Pancreas (tissue), 10 donors: ENCODE data around the gene MBNL3. TPM values are rescaled to one million over a fixed set of nuclear protein-coding genes. Genes with fewer than 3 reads are reported as not detected.

Source experiments
- ATAC-seq, 4 donors: fragments of 200-7000 bp; cut with Tn5 transposase; one replicate each; pipeline versions ENCODE4 v1.8.0 to v1.9.1; 2020; ENCODE audit warnings: mild to moderate bottlenecking in 4 of 4, moderate library complexity in 4 of 4
- DNase-seq, 6 donors: peaks; one replicate each; pipeline ENCODE4 v3.0.0-alpha.2; 2020
- FAIRE-seq: peaks from 2 replicates; lab custom pipeline; 2012; peaks lifted over from hg19 to GRCh38; lab: Jason Lieb, UNC
- H3K27ac ChIP-seq, 4 donors: fragments of 200-600 bp; sonication (generic); 1 replicate in 3 of 4; 2 replicates in 1 of 4; pipeline versions ENCODE4 v1.5.0 to v1.8.0; 2020
- H3K27me3 ChIP-seq, 4 donors: fragments of 200-600 bp; one replicate each; pipeline ENCODE4 v1.8.0; 2021
- H3K36me3 ChIP-seq, 3 donors: fragments of 200-600 bp; sonication (generic) in 1 of 3; one replicate each; pipeline versions ENCODE4 v1.5.0 to v1.8.0; 2020 to 2021
- H3K4me1 ChIP-seq, 3 donors: fragments of 200-600 bp; one replicate each; pipeline ENCODE4 v1.8.0; 2021
- H3K4me3 ChIP-seq, 4 donors: fragments of 200-600 bp; sonication (generic) in 2 of 4; one replicate each; pipeline versions ENCODE4 v1.5.0 to v1.8.0; 2020 to 2021
- H3K9me3 ChIP-seq, 4 donors: fragments of 200-600 bp; one replicate each; pipeline ENCODE4 v1.8.0; 2021
- WGBS, 2 donors: extraction: QIAGEN DNeasy Blood & Tissue Kit; methylation state at CpG; one replicate each; pipeline ENCODE4 v1.1.7; 2013; 5-methylcytosine and 5-hydroxymethylcytosine counted together
- intact Hi-C, 3 donors: fragments of 100-400 bp; cut with DNase I; formaldehyde crosslinking; loops; one replicate each; pipeline versions ENCODE4 v1.11.1 to v1.14.2; 2022
- polyA plus RNA-seq, 2 donors: library from polyadenylated mRNA; stranded (reverse); fragments of 200-250 nt; gene quantifications; one replicate each; pipeline ENCODE4 v1.2.3, GENCODE V29; 2013
- total RNA-seq, 6 donors: library from RNA; stranded (reverse); fragmentation: NEBNext Ultra II Directional in 4 of 6; extraction: Animal tissue kit (Norgen Biotek cat#: 25700) in 4 of 6; gene quantifications; one replicate each; pipeline versions ENCODE4 v1.2.1 to v1.2.4, GENCODE V29; 2021 to 2023
- TF ChIP-seq, protein P1 (sequence below), 4 donors: fragments of 200-600 bp; sonication (generic) in 3 of 4; IDR thresholded peaks; one replicate each; pipeline versions ENCODE4 v1.5.0 to v1.8.0; 2021; ENCODE audit warnings: antibody characterized with exemption in 4 of 4
- donor health status: healthy with polysubstance abuse.
- donor health status: DM: no; HTN: no; CAD: no; lungs with moderate emphysema.
- donor health status: DM: no; HTN: no; CAD: no.
- donor health status: control.
- donor health status: control.
- donor health status: Bipolar disorder and iron deficiency.
- donor health status: DM: yes; HTN: yes; CAD: no.
- donor health status: DM: no; HTN: no; CAD: no.
- donor health status: DM: no; HTN: no; CAD: no.
- donor health status: DM: yes; HTN: yes; CAD: no.

MBNL3 gene
- total and polyA plus RNA-seq, 8 donors = 1.2 to 15.7 (median 11.3) TPM

DNA sequence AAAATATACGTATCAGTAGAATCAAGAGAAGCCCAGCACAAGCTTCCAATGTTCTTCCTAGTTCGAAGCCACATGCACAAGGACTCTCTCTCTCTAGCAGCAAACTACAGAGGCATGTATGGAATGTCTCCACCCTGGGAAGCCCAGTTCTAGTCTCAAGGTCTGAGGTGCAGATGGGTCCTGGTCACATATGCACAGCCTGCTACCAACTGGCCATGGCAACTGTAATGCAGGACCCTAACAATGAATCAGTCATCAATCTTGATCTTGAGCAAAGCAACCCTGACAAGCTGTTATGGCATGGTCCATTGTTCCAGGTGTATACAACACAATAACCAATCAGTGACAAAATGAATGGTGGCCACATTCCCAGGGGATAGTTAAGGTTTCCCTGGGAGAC is 55.8 kb downstream of the MBNL3 start:
- Histone ChIP-seq H3K4me3 (no peak overlapping the region), H3K27ac (no peak overlapping the region), H3K9me3 (no peaks in the 10 kb centered on the region), H3K36me3 (no peaks in the 10 kb centered on the region), H3K4me1 (no peaks in the 10 kb centered on the region), H3K27me3 (no peaks in the 10 kb centered on the region)
- FAIRE-seq (no peak), ATAC-seq (no peak), DNase-seq (no peak)
- intact Hi-C loops = no loop called here
- TF ChIP-seq, protein P1, sequence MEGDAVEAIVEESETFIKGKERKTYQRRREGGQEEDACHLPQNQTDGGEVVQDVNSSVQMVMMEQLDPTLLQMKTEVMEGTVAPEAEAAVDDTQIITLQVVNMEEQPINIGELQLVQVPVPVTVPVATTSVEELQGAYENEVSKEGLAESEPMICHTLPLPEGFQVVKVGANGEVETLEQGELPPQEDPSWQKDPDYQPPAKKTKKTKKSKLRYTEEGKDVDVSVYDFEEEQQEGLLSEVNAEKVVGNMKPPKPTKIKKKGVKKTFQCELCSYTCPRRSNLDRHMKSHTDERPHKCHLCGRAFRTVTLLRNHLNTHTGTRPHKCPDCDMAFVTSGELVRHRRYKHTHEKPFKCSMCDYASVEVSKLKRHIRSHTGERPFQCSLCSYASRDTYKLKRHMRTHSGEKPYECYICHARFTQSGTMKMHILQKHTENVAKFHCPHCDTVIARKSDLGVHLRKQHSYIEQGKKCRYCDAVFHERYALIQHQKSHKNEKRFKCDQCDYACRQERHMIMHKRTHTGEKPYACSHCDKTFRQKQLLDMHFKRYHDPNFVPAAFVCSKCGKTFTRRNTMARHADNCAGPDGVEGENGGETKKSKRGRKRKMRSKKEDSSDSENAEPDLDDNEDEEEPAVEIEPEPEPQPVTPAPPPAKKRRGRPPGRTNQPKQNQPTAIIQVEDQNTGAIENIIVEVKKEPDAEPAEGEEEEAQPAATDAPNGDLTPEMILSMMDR (IDR thresholded peaks at IDR 0.05) = no peak
- 76 to 88% methylated on average over 2 of the region's 2 CpGs for WGBS, 2 donors

DNA sequence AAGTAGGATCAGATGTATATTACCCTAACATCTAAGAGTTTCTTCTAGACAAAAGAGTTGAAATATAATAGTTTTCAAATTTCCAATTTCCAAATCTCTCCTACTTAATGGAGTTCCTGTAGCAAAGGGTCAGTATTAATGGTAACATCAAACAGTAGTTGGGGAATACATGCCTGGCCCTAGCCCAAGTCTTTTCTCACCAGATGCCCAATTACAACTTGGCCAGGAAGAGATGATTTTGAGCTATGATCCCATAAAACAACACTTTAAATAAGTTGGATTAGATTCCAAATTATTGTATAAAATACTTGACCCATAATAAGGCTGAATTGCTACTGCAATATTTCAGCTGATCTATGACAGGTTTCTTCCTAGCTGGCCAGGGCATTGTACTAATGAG is 59.9 kb downstream of the MBNL3 start:
- H3K27ac ChIP-seq = no peak overlapping the region
- H3K4me1 ChIP-seq = no peaks in the 10 kb centered on the region
- DNase-seq (no peak), ATAC-seq (no peak), FAIRE-seq (no peak)
- intact Hi-C loops = no loop called here
- H3K9me3 ChIP-seq = no peaks in the 10 kb centered on the region
- no peak overlapping the region for H3K4me3 ChIP-seq
- no peaks in the 10 kb centered on the region for H3K36me3 ChIP-seq
- TF ChIP-seq, protein P1 (IDR thresholded peaks at IDR 0.05) = no peak
- H3K27me3 ChIP-seq = peaks cover 0 to 5% (median 0%) of the 10 kb centered on the region in 4 donors

DNA sequence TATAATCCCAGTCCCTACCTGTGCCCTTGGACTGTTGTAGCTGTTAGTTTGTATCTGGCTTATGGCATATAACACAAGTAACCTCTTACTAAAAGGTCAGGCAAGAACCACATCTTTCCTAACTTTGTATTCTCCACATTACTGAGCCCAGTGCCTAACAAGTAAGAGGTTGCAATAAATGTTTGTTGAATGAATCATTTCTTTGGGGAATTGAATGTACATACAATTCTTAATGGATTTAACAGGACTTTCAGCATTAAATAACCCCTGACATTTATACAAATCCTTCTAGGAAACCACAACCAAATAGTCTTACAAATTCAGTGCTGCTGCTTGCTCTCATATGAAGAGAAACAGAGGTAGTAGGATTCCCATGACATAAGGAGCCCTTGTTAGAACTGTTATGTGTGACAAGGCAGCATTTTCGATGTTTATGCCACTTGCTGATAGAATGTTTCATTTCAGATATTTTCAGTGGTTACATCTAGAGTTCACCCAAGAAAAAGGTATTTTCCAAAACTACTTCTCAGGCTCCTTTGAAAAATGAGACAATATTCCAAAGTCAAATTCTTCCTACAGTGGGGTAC is 62.0 kb downstream of the MBNL3 start:
- Histone ChIP-seq H3K4me3 (no peak overlapping the region), H3K36me3 (no peaks in the 10 kb centered on the region), H3K4me1 (no peaks in the 10 kb centered on the region), H3K27ac (no peak overlapping the region), H3K9me3 (no peaks in the 10 kb centered on the region), H3K27me3 (peaks cover 0 to 5% (median 0%) of the 10 kb centered on the region in 4 donors)
- intact Hi-C loops = no loop called here
- TF ChIP-seq, protein P1 (IDR thresholded peaks at IDR 0.05) = no peak
- ATAC-seq (no peak), DNase-seq (no peak), FAIRE-seq (no peak)
- 84 to 90% methylated on average over 1 of the region's 1 CpG for WGBS, 2 donors

DNA sequence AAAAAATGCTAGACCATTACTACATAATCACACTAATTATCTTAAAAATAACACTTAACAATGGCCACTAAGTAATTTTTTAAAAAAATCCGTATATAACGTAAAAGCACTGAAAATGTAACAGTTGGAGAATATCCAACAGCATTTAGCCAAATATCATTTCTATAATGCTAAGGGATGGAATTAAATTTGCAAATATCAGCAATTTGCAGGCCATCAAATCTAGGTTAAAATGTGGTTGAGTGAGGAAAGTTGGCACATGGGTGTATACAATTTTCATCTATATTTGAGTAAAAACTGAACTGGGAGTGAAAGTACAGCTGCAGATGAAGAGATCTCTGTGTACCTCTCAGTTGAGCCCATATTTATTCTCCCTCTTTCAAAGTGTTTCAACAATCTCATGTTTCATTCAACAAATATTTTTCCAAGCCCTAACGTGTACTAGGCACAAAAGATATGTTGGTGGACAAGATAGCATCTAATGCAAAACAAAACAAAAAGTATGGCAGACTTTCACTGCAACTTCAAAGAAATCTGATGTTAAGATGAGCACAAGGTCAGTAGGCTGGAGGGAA is 63.0 kb downstream of the MBNL3 start:
- 45 to 66% methylated on average over 3 of the region's 3 CpGs for WGBS, 2 donors
- Histone ChIP-seq H3K36me3 (no peaks in the 10 kb centered on the region), H3K27ac (no peak overlapping the region), H3K4me1 (no peaks in the 10 kb centered on the region), H3K27me3 (peaks cover 0 to 5% (median 0%) of the 10 kb centered on the region in 4 donors), H3K4me3 (no peak overlapping the region), H3K9me3 (no peaks in the 10 kb centered on the region)
- no peak for DNase-seq
- FAIRE-seq = no peak
- ATAC-seq = no peak
- intact Hi-C loops = no loop called here
- TF ChIP-seq, protein P1 (IDR thresholded peaks at IDR 0.05) = no peak

DNA sequence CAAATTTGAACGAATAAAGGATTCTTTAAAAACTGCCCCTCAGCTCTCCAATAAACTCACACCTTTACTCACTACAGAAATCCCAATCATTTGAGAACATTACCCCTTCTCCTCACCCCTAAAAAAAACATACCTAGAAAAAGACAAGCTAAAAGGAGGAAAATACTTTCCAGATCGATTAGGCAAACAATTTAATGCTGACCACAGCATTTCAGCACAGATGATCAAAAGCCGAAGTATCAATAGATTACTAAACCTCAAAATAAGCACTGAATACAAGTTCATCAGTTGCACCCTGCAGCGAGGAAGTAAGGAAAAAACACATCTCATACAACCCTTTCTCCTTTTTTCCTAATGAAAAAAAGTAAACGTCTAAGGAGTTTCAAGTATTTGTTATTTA is 65.5 kb downstream of the MBNL3 start:
- 51 to 60% methylated on average over 5 of the region's 5 CpGs for WGBS, 2 donors

More for the DNA sequence above, 65.5 kb downstream of the MBNL3 start:
- intact Hi-C loops = no loop called here
- Histone ChIP-seq H3K36me3 (no peaks in the 10 kb centered on the region), H3K4me3 (no peak overlapping the region), H3K4me1 (no peaks in the 10 kb centered on the region), H3K27me3 (peaks cover 0 to 5% (median 0%) of the 10 kb centered on the region in 4 donors), H3K9me3 (no peaks in the 10 kb centered on the region), H3K27ac (no peak overlapping the region)
- DNase-seq (no peak), ATAC-seq (no peak), FAIRE-seq (no peak)
- TF ChIP-seq, protein P1 (IDR thresholded peaks at IDR 0.05) = no peak
